ENCODE results near the gene LRRTM4. TPM values are rescaled to one million over a fixed set of nuclear protein-coding genes. Genes with fewer than 3 reads are reported as not detected.

LRRTM4 gene
- total and polyA plus RNA-seq, 8 donors: 0.38 to 3.3 (median 2.0) TPM

DNA sequence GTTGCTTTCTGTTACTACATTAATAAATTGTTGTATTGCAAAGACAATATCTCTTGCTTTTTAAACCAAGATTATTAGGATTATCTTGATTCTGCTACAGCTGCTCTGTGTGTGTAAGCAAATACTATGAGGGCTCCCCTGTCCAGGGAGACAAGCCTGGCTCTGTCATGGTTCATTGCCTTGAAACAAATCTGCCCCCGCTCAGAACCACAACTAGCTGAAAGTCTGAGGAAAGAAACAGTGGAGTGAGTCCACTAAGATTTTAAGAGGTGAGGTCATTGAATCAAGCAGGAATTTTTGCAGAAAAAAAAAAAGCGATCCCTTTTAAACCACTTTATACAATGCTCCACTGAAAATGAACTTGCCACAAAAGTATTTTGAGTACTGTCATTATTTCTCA lies 30.8 kb upstream of the LRRTM4 start:
- Histone ChIP-seq H3K36me3 (no peaks in the 10 kb centered on the region), H3K27me3 (no peaks in the 10 kb centered on the region), H3K4me1 (no peaks in the 10 kb centered on the region), H3K9me3 (peaks cover 0 to 3% of the 10 kb centered on the region in 2 donors), H3K4me3 (no peak overlapping the region), H3K27ac (no peak overlapping the region)
- intact Hi-C loops (cut with DNase I): no loop called here
- no peak for TF ChIP-seq CTCF (IDR thresholded peaks at IDR 0.05)
- DNase-seq (no peak), ATAC-seq (no peak)

DNA sequence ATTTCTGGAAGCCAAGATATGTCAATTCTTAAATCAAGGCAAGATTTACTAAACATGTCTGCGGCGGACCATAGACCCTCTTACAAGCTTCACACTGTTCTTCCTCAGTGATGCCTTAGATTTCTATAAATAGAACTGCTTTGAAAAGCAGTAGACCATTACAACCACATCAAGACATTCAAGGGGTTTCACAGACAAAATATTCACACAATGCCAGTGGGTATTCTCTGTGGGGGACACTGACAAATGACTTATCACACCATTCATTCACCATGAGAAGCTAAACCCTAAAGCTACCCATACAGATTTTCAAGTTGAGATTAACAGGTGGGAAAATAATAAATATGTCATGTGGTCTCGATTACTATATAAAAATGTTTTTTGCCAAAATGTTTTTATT lies 15.9 kb upstream of the LRRTM4 start:
- no peaks in the 10 kb centered on the region for H3K27me3 ChIP-seq

GRCh38 chr2:77522888-77523287 lies 712 bp upstream of the LRRTM4 start:
- intact Hi-C loops (cut with DNase I): no loop called here
- no peak for ATAC-seq
- no peak for DNase-seq
- no peak for TF ChIP-seq CTCF (IDR thresholded peaks at IDR 0.05)
- Histone ChIP-seq H3K27me3 (no peaks in the 10 kb centered on the region), H3K4me3 (no peak overlapping the region), H3K27ac (no peak overlapping the region), H3K4me1 (no peaks in the 10 kb centered on the region), H3K36me3 (no peaks in the 10 kb centered on the region), H3K9me3 (no peaks in the 10 kb centered on the region)

More for the DNA sequence above, 15.9 kb upstream of the LRRTM4 start:
- no peaks in the 10 kb centered on the region for H3K4me1 ChIP-seq
- DNase-seq (no peak), ATAC-seq (no peak)
- no peak overlapping the region for H3K27ac ChIP-seq
- TF ChIP-seq CTCF (IDR thresholded peaks at IDR 0.05): no peak
- peaks cover 0 to 20% of the 10 kb centered on the region in 2 donors for H3K9me3 ChIP-seq
- intact Hi-C loops (cut with DNase I): no loop called here
- H3K36me3 ChIP-seq: no peaks in the 10 kb centered on the region
- H3K4me3 ChIP-seq: no peak overlapping the region

- DNase-seq (no peak), ATAC-seq (no peak)
- Histone ChIP-seq H3K9me3 (no peaks in the 10 kb centered on the region), H3K36me3 (no peaks in the 10 kb centered on the region), H3K27me3 (no peaks in the 10 kb centered on the region), H3K4me1 (no peaks in the 10 kb centered on the region), H3K27ac (no peak overlapping the region), H3K4me3 (no peak overlapping the region)
- intact Hi-C loops (cut with DNase I): no loop called here
- TF ChIP-seq CTCF (IDR thresholded peaks at IDR 0.05): no peak
These were observed 656 bp downstream of the LRRTM4 start for GRCh38 chr2:77521548-77521891.

DNA sequence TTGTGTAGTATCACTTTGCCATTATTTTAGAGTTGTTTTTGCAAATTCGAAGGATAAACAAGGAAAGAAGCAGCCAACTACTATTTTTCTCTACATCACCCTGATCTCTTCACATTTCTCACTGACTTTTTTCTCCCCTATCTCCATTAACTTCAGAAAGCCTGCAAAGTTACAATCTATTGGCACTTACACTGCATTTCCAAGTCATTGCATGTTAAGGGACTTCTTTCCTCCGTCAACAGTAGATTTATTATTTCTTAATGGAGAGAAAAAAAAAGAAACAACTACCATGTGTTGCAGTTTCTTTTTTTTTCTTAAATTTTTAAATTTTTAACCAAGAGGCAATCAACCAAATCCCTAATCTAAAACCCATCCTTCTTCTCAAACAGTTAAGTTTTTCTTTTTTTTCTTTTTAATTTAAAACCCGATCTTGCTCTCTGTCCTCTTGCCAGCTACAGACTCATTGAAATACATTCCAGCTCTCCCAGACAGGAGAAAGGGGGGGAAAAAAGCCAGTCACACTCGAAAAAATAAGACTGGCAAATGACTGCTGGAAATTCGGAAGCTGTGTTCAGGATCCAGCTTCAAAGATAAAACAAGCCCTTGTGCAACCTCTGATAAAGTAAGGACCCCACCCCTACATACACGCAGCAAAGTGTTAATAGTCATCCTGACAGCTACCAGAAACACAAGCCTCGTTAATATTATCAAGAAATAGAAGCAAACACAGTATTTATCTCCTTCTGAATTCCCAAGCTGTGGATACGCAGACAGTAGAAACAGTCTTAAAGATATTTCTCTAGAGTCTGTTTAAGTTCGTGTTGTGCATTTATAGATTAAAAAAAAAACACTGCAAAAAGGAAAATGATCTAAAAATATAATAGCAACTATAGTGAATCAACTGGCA lies 1.3 kb downstream of the LRRTM4 start:
- Histone ChIP-seq H3K9me3 (no peaks in the 10 kb centered on the region), H3K4me3 (no peak overlapping the region), H3K27me3 (no peaks in the 10 kb centered on the region), H3K27ac (no peak overlapping the region), H3K36me3 (no peaks in the 10 kb centered on the region), H3K4me1 (no peaks in the 10 kb centered on the region)
- DNase-seq (peak in 2 of 4 donors; percentile 42 to 57), ATAC-seq (no peak)
- intact Hi-C loops (cut with DNase I): no loop called here
- TF ChIP-seq CTCF (IDR thresholded peaks at IDR 0.05): no peak

Measured in left lung (tissue), 10 donors.